Thoracic aorta (tissue), 2 donors: ENCODE results near the gene C20orf144. TPM values are rescaled to one million over a fixed set of nuclear protein-coding genes. Genes with fewer than 3 reads are reported as not detected.

Source experiments
- ATAC-seq: fragments of 150-250 bp; one replicate; pipeline ENCODE4 v1.8.0; 2017; ENCODE audit warnings: low read depth; ENCODE audit not compliant: insufficient number of reproducible peaks, low FRiP score
- DNase-seq: peaks from one replicate; pipeline ENCODE4 v3.0.0-alpha.2; 2020; ENCODE audit warnings: low spot score
- H3K27ac ChIP-seq, 2 donors: fragments of 200-600 bp; sonication (generic); 1 replicate in 1 of 2; 2 replicates in 1 of 2; pipeline ENCODE4 v1.5.1; 2016; ENCODE audit warnings: mild to moderate bottlenecking in 2 of 2, moderate library complexity in 2 of 2
- H3K27me3 ChIP-seq: fragments of 200-600 bp; sonication (generic); replicated peaks from 2 replicates; pipeline ENCODE4 v1.6.0; 2016; ENCODE audit warnings: mild to moderate bottlenecking; ENCODE audit not compliant: insufficient read depth
- H3K36me3 ChIP-seq: fragments of 200-600 bp; sonication (generic); one replicate; pipeline ENCODE4 v1.5.1; 2016
- H3K4me1 ChIP-seq, 2 donors: fragments of 200-600 bp; sonication (generic); 1 replicate in 1 of 2; 2 replicates in 1 of 2; pipeline versions ENCODE4 v1.5.1 to v1.6.0; 2016; ENCODE audit warnings: low read depth in 2 of 2, mild to moderate bottlenecking in 1 of 2; ENCODE audit not compliant: control insufficient read depth in 1 of 2
- H3K4me3 ChIP-seq: fragments of 200-600 bp; sonication (generic); 2 replicates; pipeline ENCODE4 v1.5.1; 2016; ENCODE audit warnings: mild to moderate bottlenecking
- H3K9me3 ChIP-seq: fragments of 200-600 bp; sonication (generic); 2 replicates; pipeline ENCODE4 v1.5.1; 2016
- CTCF ChIP-seq: fragments of 200-600 bp; sonication (generic); IDR thresholded peaks from one replicate; pipeline ENCODE4 v1.5.1; 2019; ENCODE audit warnings: antibody characterized with exemption
- total RNA-seq, 2 donors: library from RNA; depleted of rRNA; stranded (reverse); fragments of >200 nt; gene quantifications; one replicate each; pipeline versions ENCODE4 v1.1.0 to v1.2.3, GENCODE V29; 2016

Gene C20orf144
- total RNA-seq, 2 donors from 2014 or later, result not detected

GRCh38 chr20:33675136-33675959 is 13.2 kb downstream of the C20orf144 start:
- Histone ChIP-seq H3K4me1 (peaks cover 31 to 67% of the 10 kb centered on the region in 2 donors), H3K27ac (peak overlapping the region; percentile 95 to 96), H3K36me3 (no peaks in the 10 kb centered on the region), H3K9me3 (no peaks in the 10 kb centered on the region), H3K27me3 (no peaks in the 10 kb centered on the region), H3K4me3 (peak overlapping the region; percentile 77)
- TF ChIP-seq CTCF, result no peak
- ATAC-seq (peak; percentile 42), DNase-seq (no peak)

DNA sequence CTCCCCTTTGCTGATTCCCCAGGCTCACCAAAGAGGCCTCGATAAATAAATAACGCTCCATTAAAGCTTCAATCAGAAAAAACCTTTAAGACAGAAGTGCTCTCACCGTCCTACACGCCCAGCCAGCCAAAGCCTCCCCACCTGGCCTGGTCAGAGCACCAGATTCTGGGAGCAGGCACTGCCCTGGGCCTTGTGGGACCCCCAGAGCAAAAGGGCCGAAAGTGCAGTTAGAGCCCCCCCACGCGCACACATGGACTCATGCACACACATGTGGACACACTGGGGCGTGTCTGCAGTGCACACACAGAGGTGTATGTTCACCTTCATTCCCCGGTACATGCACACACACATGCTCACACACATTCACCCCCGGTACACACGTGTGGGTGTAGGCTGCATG is 14.0 kb downstream of the C20orf144 start:
- H3K4me3 ChIP-seq, result no peak overlapping the region
- no peak for ATAC-seq
- no peaks in the 10 kb centered on the region for H3K9me3 ChIP-seq
- peak overlapping the region; percentile 95 to 96 for H3K27ac ChIP-seq
- TF ChIP-seq CTCF, result no peak
- H3K27me3 ChIP-seq, result no peaks in the 10 kb centered on the region
- no peak for DNase-seq
- H3K36me3 ChIP-seq, result no peaks in the 10 kb centered on the region
- peaks cover 37 to 67% of the 10 kb centered on the region in 2 donors for H3K4me1 ChIP-seq

DNA sequence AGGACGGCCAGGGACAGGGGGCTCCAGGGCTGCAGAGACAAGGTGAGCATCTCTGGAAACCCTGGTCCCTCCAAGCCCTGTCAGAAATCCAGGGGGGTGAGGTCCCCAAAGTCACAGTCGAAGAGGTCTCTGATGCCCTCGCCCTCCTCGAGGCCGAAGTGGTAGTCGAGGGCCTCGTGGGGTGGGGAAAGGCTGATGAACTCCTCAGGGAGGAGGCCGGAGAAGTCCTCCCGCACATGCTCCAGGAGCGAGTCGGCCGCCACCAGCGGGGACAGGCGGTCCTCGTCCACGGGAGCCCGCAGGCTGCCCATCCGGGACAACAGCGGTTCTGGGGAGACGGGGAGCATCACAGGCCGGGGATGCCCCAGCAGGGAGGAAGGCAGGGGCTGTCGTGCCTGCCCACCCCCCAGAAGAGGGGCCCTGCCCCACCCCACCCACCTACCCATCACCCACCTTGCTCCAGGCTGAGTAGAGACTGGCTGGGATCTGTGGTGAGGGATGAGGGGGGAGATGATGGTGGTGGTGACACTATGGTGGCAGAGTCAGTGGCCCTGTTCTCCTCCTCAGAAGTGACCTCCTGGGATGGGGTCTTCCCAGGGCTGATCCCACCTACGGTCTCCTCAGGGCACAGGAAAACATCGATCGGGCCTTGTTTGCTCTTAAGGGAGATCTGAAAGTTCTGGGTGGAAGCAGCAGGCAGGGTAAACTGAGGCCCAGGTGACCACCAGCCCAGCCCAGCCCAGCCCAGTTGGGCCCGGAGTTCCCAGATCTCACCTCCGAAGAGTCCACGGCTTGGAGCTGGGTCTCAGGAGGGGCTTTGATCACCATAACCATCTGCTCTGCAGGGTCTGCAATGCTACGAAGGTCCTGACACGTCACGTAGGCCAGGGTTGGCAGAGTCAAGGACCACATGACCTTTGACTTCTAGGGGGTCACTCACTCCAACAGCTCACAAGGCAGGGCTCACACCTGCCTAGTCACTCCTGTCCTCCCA is 14.8 kb downstream of the C20orf144 start:
- no peaks in the 10 kb centered on the region for H3K9me3 ChIP-seq
- no peak overlapping the region for H3K4me3 ChIP-seq
- H3K4me1 ChIP-seq, result peaks cover 42 to 64% of the 10 kb centered on the region in 2 donors
- H3K36me3 ChIP-seq, result no peaks in the 10 kb centered on the region
- peak overlapping the region; percentile 95 to 96 for H3K27ac ChIP-seq
- DNase-seq (no peak), ATAC-seq (no peak)
- TF ChIP-seq CTCF, result no peak
- no peaks in the 10 kb centered on the region for H3K27me3 ChIP-seq

DNA sequence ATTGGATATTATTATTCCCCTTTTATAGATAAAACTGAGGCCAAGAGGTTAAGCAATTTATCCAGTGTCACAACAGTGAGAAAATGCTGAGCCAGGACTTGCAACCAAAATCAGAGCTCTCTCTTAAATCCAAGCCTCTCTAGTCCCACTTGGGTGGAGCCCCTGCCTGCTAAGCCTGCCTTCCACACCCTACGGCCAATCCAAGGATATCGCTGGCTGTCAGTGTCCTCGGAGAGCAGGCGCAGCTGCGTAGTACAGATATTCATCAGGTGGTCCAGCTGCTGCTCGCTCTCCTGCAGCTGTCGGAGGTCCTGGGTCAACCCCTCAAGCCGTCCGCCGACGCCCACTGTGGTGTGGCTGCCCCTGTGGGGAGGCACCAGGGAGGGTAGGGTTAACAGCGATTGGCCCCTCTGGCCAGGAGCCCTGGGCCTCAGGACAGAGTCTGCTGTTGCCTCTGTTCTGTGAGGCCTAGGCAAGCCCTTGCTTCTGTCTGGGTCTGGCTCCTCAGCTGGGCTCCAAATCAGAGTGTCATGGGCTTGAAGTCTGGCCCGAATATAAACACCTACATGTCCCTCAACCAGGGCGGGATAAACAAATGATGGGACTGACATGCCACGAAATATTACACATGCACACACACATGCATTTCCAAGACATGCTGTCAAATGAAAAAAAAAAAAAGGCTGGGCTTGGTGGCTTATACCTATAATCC is 16.0 kb downstream of the C20orf144 start:
- H3K4me1 ChIP-seq, result peaks cover 34 to 52% of the 10 kb centered on the region in 2 donors
- H3K36me3 ChIP-seq, result no peaks in the 10 kb centered on the region
- no peaks in the 10 kb centered on the region for H3K9me3 ChIP-seq
- no peak overlapping the region for H3K27ac ChIP-seq
- DNase-seq (no peak), ATAC-seq (no peak)
- TF ChIP-seq CTCF, result no peak
- no peaks in the 10 kb centered on the region for H3K27me3 ChIP-seq
- H3K4me3 ChIP-seq, result no peak overlapping the region
